HCT116 (cell line): ENCODE data around the gene CCSER1. TPM values are rescaled to one million over a fixed set of nuclear protein-coding genes. Genes with fewer than 3 reads are reported as not detected.

Experiments used
- ATAC-seq: fragments of 200-7000 bp; cut with Tn5 transposase; 2 replicates; pipeline ENCODE4 v1.9.1; 2020; ENCODE audit warnings: mild to moderate bottlenecking, moderate library complexity
- BruUV-seq: library from RNA; stranded (reverse); fragments of 400-500 nt; replicated peaks from 2 replicates; lab custom pipeline; 2021; lab: Mats Ljungman, UMichigan
- CTCF ChIA-PET: fragments of 300-600 bp; sonication (Branson Sonifier 250); formaldehyde crosslinking; loops from one replicate; lab custom pipeline; 2021; ENCODE audit warnings: antibody characterized with exemption; lab: Charles Lee
- POLR2A ChIA-PET: fragments of 300-600, 350-600 bp; sonication (Branson Sonifier 250); formaldehyde crosslinking; loops from one replicate; lab custom pipeline; 2021; ENCODE audit warnings: antibody characterized with exemption; lab: Charles Lee
- RAD21 ChIA-PET, 2 experiments: fragments of 300-600 bp; sonication (Branson Sonifier 250); formaldehyde crosslinking; loops; one replicate each; lab custom pipeline; 2023; ENCODE audit warnings: low total read pairs in 2 of 2; ENCODE audit not compliant: uncharacterized antibody in 2 of 2, unreplicated experiment in 2 of 2, low non-redundant PET in 1 of 2; lab: Charles Lee
- DNase-seq: peaks from one replicate; pipeline ENCODE4 v3.0.0-alpha.2; 2010; ENCODE audit warnings: low read depth, low spot score
- H2AFZ ChIP-seq: fragments of 200-600 bp; shearing (Covaris generic), sonication (generic); 2 replicates; pipeline ENCODE4 v1.6.1; 2017; ENCODE audit warnings: low read depth, mixed run types, mixed read lengths, antibody characterized with exemption, low read length; ENCODE audit not compliant: poor library complexity, severe bottlenecking
- H3K27ac ChIP-seq: 2 replicates; pipeline ENCODE4 v1.5.1; 2012; ENCODE audit warnings: low read depth, low read length
- H3K27me3 ChIP-seq: fragments of 200-600 bp; sonication (generic); 2 replicates; pipeline ENCODE4 v1.6.1; 2016; ENCODE audit warnings: mixed run types, low read length, mixed read lengths; ENCODE audit not compliant: insufficient read depth
- H3K36me3 ChIP-seq, 2 experiments: fragments of 200-500 bp in 1 of 2; fragments of 200-600 bp in 1 of 2; sonication (Bioruptor generic) in 1 of 2; sonication (generic) in 1 of 2; 2 replicates each; pipeline versions ENCODE4 v1.5.1 to v1.6.1; 2014 to 2016; ENCODE audit warnings: low read length in 2 of 2, inconsistent platforms in 1 of 2, mixed read lengths in 1 of 2, mixed run types in 1 of 2; ENCODE audit not compliant: insufficient read depth in 2 of 2, control insufficient read depth in 1 of 2
- H3K4me1 ChIP-seq, 2 experiments: fragments of 200-600 bp in 1 of 2; sonication (generic) in 1 of 2; 2 replicates each; pipeline versions ENCODE4 v1.5.1 to v1.6.1; 2012 to 2017; ENCODE audit warnings: low read length in 2 of 2, inconsistent platforms in 1 of 2, mild to moderate bottlenecking in 1 of 2, mixed read lengths in 1 of 2, mixed run types in 1 of 2, moderate library complexity in 1 of 2; ENCODE audit not compliant: insufficient read depth in 2 of 2, control insufficient read depth in 1 of 2
- H3K4me2 ChIP-seq: fragments of 200-600 bp; sonication (generic); 2 replicates; pipeline ENCODE4 v1.6.1; 2017; ENCODE audit warnings: mixed run types, low read length, mixed read lengths
- H3K4me3 ChIP-seq, 2 experiments: fragments of 200-600 bp in 1 of 2; sonication (generic) in 1 of 2; replicated peaks in 1 of 2; 2 replicates each; pipeline ENCODE4 v1.5.1; 2011 to 2016; ENCODE audit warnings: low read length in 2 of 2, control low read depth in 1 of 2, low read depth in 1 of 2, mild to moderate bottlenecking in 1 of 2, mixed read lengths in 1 of 2, mixed run types in 1 of 2
- H3K79me2 ChIP-seq: fragments of 200-600 bp; sonication (generic); 2 replicates; pipeline ENCODE4 v1.6.1; 2017; ENCODE audit warnings: mild to moderate bottlenecking, mixed run types, low read length, moderate library complexity, mixed read lengths; ENCODE audit not compliant: insufficient read depth
- H3K9ac ChIP-seq: fragments of 200-600 bp; sonication (generic); 2 replicates; pipeline ENCODE4 v1.6.1; 2016; ENCODE audit warnings: low read length, mixed read lengths
- H3K9me2 ChIP-seq: fragments of 200-600 bp; sonication (generic), shearing (Covaris generic); 2 replicates; pipeline ENCODE4 v1.6.1; 2017; ENCODE audit warnings: mixed run types, mild to moderate bottlenecking, moderate library complexity; ENCODE audit not compliant: insufficient read depth
- H3K9me3 ChIP-seq, 2 experiments: fragments of 200-500 bp in 1 of 2; fragments of 200-600 bp in 1 of 2; sonication (Bioruptor generic) in 1 of 2; sonication (generic) in 1 of 2; 2 replicates each; pipeline ENCODE4 v1.6.1; 2014 to 2017; ENCODE audit warnings: low read length in 2 of 2, mixed read lengths in 2 of 2, inconsistent platforms in 1 of 2, low read depth in 1 of 2, mild to moderate bottlenecking in 1 of 2, mixed run types in 1 of 2, moderate library complexity in 1 of 2; ENCODE audit not compliant: control insufficient read depth in 1 of 2, insufficient read depth in 1 of 2
- H4K20me1 ChIP-seq: fragments of 200-600 bp; sonication (generic), shearing (Covaris generic); 2 replicates; pipeline ENCODE4 v1.6.1; 2017; ENCODE audit warnings: mixed run types, mild to moderate bottlenecking, moderate library complexity; ENCODE audit not compliant: insufficient read depth
- ATF3 ChIP-seq: IDR thresholded peaks from 2 replicates; pipeline ENCODE4 v1.6.1; 2012
- CBX3 ChIP-seq: IDR thresholded peaks from 2 replicates; pipeline ENCODE4 v1.6.1; 2012; ENCODE audit warnings: low read depth
- CEBPB ChIP-seq: IDR thresholded peaks from 2 replicates; pipeline ENCODE4 v1.6.1; 2012; ENCODE audit warnings: low read depth
- EGR1 ChIP-seq: IDR thresholded peaks from 2 replicates; pipeline ENCODE4 v1.6.1; 2012; ENCODE audit warnings: low read depth
- ELF1 ChIP-seq: IDR thresholded peaks from 2 replicates; pipeline ENCODE4 v1.6.1; 2012; ENCODE audit warnings: low read depth, borderline replicate concordance
- EZH2 ChIP-seq: fragments of 200-600 bp; sonication (generic); IDR thresholded peaks from 2 replicates; pipeline ENCODE4 v1.6.1; 2017; ENCODE audit warnings: antibody characterized with exemption, mixed run types
- FOSL1 ChIP-seq: IDR thresholded peaks from 2 replicates; pipeline ENCODE4 v1.6.1; 2012; ENCODE audit warnings: low read depth
- MAX ChIP-seq: IDR thresholded peaks from 2 replicates; pipeline ENCODE4 v1.6.1; 2012
- POLR2A ChIP-seq: IDR thresholded peaks from 2 replicates; pipeline ENCODE4 v1.7.0; 2011; ENCODE audit warnings: borderline replicate concordance; ENCODE audit not compliant: insufficient read depth, insufficient read length; ENCODE audit errors: extremely low read depth
- RAD21 ChIP-seq: IDR thresholded peaks from 2 replicates; pipeline ENCODE4 v1.6.1; 2012; ENCODE audit warnings: low read depth, mild to moderate bottlenecking
- SIN3A ChIP-seq: IDR thresholded peaks from 2 replicates; pipeline ENCODE4 v1.6.1; 2012; ENCODE audit warnings: low read depth
- SP1 ChIP-seq: IDR thresholded peaks from 2 replicates; pipeline ENCODE4 v1.6.1; 2012; ENCODE audit warnings: low read depth
- SRF ChIP-seq: IDR thresholded peaks from 2 replicates; pipeline ENCODE4 v1.6.1; 2012; ENCODE audit warnings: low read depth
- TCF7L2 ChIP-seq: IDR thresholded peaks from 2 replicates; pipeline ENCODE4 v1.7.0; 2011; ENCODE audit warnings: borderline replicate concordance, inconsistent platforms; ENCODE audit not compliant: insufficient read depth, insufficient read length; ENCODE audit errors: extremely low read depth
- YY1 ChIP-seq: IDR thresholded peaks from 2 replicates; pipeline ENCODE4 v1.6.1; 2011; ENCODE audit warnings: low read length, low read depth, moderate library complexity, mild to moderate bottlenecking; ENCODE audit not compliant: insufficient replicate concordance; ENCODE audit errors: extremely low read depth
- ZBTB33 ChIP-seq: IDR thresholded peaks from 2 replicates; pipeline ENCODE4 v1.6.1; 2011; ENCODE audit warnings: mild to moderate bottlenecking, low read length, moderate library complexity; ENCODE audit not compliant: insufficient replicate concordance; ENCODE audit errors: extremely low read depth
- ZNF274 ChIP-seq: fragments of 200-500 bp; sonication (Bioruptor generic); IDR thresholded peaks from 2 replicates; pipeline ENCODE4 v1.6.1; 2014; ENCODE audit warnings: mild to moderate bottlenecking, low read depth, low read length, inconsistent platforms
- intact Hi-C: fragments of 100-400 bp; cut with micrococcal nuclease; formaldehyde crosslinking; loops from 2 replicates; pipeline ENCODE4 v1.10.0; 2022
- total RNA-seq: library from RNA; stranded (reverse); gene quantifications from one replicate; pipeline ENCODE4 v1.2.1, GENCODE V29; 2021; ENCODE audit not compliant: unreplicated experiment

Gene CCSER1
- total RNA-seq, 1 experiment from 2014 or later = 6.7 TPM

- H3K27ac ChIP-seq = no peak overlapping the region
- no peak for ATAC-seq
- no peak overlapping the region for H3K4me3 ChIP-seq
- no peaks in the 10 kb centered on the region for H3K27me3 ChIP-seq
- no peak overlapping the region for H3K4me2 ChIP-seq
- no peaks in the 10 kb centered on the region for H3K36me3 ChIP-seq
- DNase-seq = no peak
- H3K9me3 ChIP-seq = no peaks in the 10 kb centered on the region
- ChIA-PET POLR2A (no interaction called here), RAD21 (no interaction called here), CTCF (no interaction called here)
- no peak for TF ChIP-seq CEBPB
- no peak for TF ChIP-seq TCF7L2
- TF ChIP-seq MAX = no peak
- no peak for TF ChIP-seq EZH2
- no peak for TF ChIP-seq YY1
- no peak for TF ChIP-seq ZNF274
- TF ChIP-seq SIN3A = no peak
- no peak for TF ChIP-seq ELF1
- TF ChIP-seq CBX3 = no peak
- no peak for TF ChIP-seq SP1
- TF ChIP-seq RAD21 = no peak
- TF ChIP-seq ZBTB33 = no peak
- no peak for TF ChIP-seq EGR1
- TF ChIP-seq POLR2A = no peak
- TF ChIP-seq ATF3 = no peak
- TF ChIP-seq SRF = no peak
- TF ChIP-seq FOSL1 = no peak
- intact Hi-C loops = no loop called here
- H2AFZ ChIP-seq = no peak overlapping the region
- H3K9ac ChIP-seq = no peak overlapping the region
- no peaks in the 10 kb centered on the region for H4K20me1 ChIP-seq
- no TSS peak for BruUV-seq
- H3K9me2 ChIP-seq = no peaks in the 10 kb centered on the region
- peaks cover 0 to 12% of the 10 kb centered on the region in 2 experiments; a peak in 2 of 4 replicates for H3K4me1 ChIP-seq
- no peaks in the 10 kb centered on the region for H3K79me2 ChIP-seq
Measured at GRCh38 chr4:90198086-90198847, 71.1 kb downstream of the CCSER1 start.
